AG08396 (cell line): ENCODE measurements around the gene NEK6.

Experiments used
- DNase-seq: peaks from one replicate; pipeline ENCODE4 v3.0.0; 2012; ENCODE audit warnings: low spot score, mixed read lengths

The NEK6 gene

DNA sequence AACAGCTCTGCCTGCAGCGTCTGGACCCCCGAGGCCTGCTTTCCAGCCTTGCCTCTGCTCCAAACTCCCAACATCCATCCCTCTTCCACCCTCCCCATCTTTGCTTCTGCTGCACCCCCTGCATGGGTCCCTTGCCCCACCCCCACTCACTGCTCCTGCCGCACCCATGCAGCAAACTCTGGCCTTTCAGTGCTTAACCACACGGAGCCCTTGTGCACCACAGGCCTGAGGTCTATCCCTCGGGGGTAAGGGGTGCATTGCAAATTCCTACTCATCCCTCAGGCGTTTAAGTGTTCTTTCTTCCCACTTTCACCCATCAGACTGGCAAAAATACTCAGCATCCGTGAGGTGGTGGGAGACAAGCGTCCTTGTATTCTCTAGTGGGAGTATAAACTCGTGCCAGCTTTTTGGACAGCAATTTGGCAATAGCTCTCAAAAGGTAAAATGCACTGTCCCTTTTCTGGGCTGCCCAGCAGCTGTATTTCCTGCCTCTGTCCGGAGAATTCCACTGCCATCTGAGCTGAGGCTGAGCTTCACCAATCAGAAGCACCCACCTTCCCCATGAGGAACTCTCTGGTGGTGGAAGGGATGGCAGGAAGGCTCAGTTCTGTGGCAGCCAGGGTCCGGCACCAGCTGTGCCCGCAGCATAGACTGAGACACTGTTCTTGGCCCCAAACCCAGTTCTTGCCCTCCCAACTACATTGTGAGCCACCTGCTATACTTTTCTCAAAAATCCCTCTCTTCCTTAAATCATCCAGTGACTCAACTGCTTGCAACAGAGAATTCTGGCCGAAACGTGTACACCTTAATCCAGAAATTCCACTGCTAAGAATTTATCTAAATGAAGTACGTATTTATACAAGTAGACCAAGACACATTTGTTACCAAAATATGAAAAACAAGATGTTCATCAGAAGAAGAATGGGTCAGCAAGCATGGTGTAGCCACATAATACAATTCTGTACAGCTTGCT, 142.5 kb downstream of the NEK6 start:
- no peak for DNase-seq
